DND-41 (cell line): ENCODE results near the gene ZMYND10.

Source experiments
- EZH2 ChIP-seq: IDR thresholded peaks from 3 replicates; pipeline ENCODE4 v1.6.1; 2012; ENCODE audit warnings: borderline replicate concordance, low read depth, mild to moderate bottlenecking, moderate library complexity, low read length, inconsistent platforms; ENCODE audit not compliant: severe bottlenecking
- TF ChIP-seq, protein P1 (sequence below): IDR thresholded peaks from 2 replicates; pipeline ENCODE4 v1.5.1; 2012; ENCODE audit warnings: borderline replicate concordance, low read length, moderate library complexity, mild to moderate bottlenecking; ENCODE audit not compliant: poor library complexity, severe bottlenecking; ENCODE audit errors: extremely low read depth

DNA sequence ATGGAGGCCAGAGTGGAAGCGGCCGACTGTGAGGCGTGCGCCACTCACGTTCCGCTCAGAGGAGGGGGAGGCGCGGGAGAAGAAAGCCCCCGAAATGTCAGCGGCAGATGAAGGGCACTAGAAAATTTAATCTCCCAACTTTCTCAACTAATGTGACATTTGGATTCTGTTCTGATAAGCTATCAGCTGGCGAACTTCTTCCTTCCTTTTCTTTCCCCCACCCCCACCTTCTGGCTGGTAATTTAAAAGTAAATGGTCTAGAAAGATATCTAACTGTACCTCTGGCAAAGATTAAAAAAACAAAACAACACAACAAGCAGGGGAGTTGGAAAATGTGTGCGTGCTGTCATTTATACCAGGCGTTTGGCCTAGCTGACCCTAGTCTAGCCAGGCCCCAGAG, 40.2 kb upstream of the ZMYND10 start:
- TF ChIP-seq, protein P1, sequence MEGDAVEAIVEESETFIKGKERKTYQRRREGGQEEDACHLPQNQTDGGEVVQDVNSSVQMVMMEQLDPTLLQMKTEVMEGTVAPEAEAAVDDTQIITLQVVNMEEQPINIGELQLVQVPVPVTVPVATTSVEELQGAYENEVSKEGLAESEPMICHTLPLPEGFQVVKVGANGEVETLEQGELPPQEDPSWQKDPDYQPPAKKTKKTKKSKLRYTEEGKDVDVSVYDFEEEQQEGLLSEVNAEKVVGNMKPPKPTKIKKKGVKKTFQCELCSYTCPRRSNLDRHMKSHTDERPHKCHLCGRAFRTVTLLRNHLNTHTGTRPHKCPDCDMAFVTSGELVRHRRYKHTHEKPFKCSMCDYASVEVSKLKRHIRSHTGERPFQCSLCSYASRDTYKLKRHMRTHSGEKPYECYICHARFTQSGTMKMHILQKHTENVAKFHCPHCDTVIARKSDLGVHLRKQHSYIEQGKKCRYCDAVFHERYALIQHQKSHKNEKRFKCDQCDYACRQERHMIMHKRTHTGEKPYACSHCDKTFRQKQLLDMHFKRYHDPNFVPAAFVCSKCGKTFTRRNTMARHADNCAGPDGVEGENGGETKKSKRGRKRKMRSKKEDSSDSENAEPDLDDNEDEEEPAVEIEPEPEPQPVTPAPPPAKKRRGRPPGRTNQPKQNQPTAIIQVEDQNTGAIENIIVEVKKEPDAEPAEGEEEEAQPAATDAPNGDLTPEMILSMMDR = no peak
- TF ChIP-seq EZH2 = no peak
